Ovary (tissue), 3 donors: ENCODE measurements around the gene BAIAP2L2.

Experiments used
- CTCF ChIP-seq, 3 donors: fragments of 450-650 bp in 2 of 3; fragments of 200-600 bp in 1 of 3; IDR thresholded peaks; one replicate each; pipeline versions ENCODE4 v1.5.1 to v1.8.0; 2016 to 2022; ENCODE audit warnings: antibody characterized with exemption in 3 of 3, mild to moderate bottlenecking in 1 of 3
- EP300 ChIP-seq: sonication (generic); formaldehyde crosslinking; IDR thresholded peaks from one replicate; pipeline ENCODE4 v1.6.1; 2017; ENCODE audit warnings: antibody characterized with exemption
- donor health status: DM: no; HTN: no; CAD: no.

- no peak for TF ChIP-seq CTCF (IDR thresholded peaks at IDR 0.05)
- no peak for TF ChIP-seq EP300
Observed at GRCh38 chr22:38067028-38067415, 43.5 kb downstream of the BAIAP2L2 start.
